Measurements from ENCODE around the gene DCLK2. TPM values are rescaled to one million over a fixed set of nuclear protein-coding genes. Genes with fewer than 3 reads are reported as not detected.

The DCLK2 gene
- total and polyA plus RNA-seq, 2 of the 8 experiments (the other 6 are each of a cell fraction or from before 2014, with no cell fraction given): 0.32 to 0.37 TPM

- no peak overlapping the region for H2BK120ac ChIP-seq (replicated peaks; ENCODE audit: low read depth, low read length)
- H3K9ac ChIP-seq (replicated peaks in 1 of 4; ENCODE audit: extremely low read depth in 1 of 4, low read depth in 3 of 4, low read length in 3 of 4): no peak overlapping the region
- no peak overlapping the region for H2AFZ ChIP-seq (ENCODE audit: low read length)
- no peak overlapping the region for H3K23ac ChIP-seq (ENCODE audit: insufficient read length)
- H2AK5ac ChIP-seq (ENCODE audit: low read depth, low read length): no peak overlapping the region
- H3K79me2 ChIP-seq (ENCODE audit: control insufficient read depth in 1 of 2, insufficient read depth in 2 of 2, low read length in 2 of 2): no peaks in the 10 kb centered on the region
- H4K8ac ChIP-seq (ENCODE audit: extremely low read depth, insufficient read depth, low read length): no peak overlapping the region
- FAIRE-seq (no peak), DNase-seq (ENCODE audit: low read depth in 1 of 2, low spot score in 2 of 2) (no peak)
- H4K20me1 ChIP-seq (replicated peaks in 1 of 2; ENCODE audit: control insufficient read depth in 1 of 2, insufficient read depth in 2 of 2, low read length in 2 of 2): no peaks in the 10 kb centered on the region
- no peak overlapping the region for H3K18ac ChIP-seq (ENCODE audit: extremely low read depth, low read length)
- H3K14ac ChIP-seq (ENCODE audit: insufficient read length): no peak overlapping the region
- no peak overlapping the region for H2BK15ac ChIP-seq (ENCODE audit: low read length)
- TF ChIP-seq RAD21 (IDR thresholded peaks at IDR 0.05 in 1 of 2, conservative IDR thresholded peaks at IDR 0.05 in 1 of 2; ENCODE audit: low read depth in 2 of 2, low read length in 2 of 2) (peak; percentile 52 to 63), CTCF (IDR thresholded peaks at IDR 0.05; ENCODE audit: control extremely low read depth in 1 of 3, insufficient read depth in 1 of 3, low read depth in 1 of 3, low read length in 3 of 3) (peak in 2 of 3 experiments; percentile 31 to 38; a peak in 3 of 4 replicates), SAP30 (IDR thresholded peaks at IDR 0.05; ENCODE audit: insufficient read depth, insufficient replicate concordance, low read length) (no peak), POLR2AphosphoS5 (IDR thresholded peaks at IDR 0.05; ENCODE audit: low read depth, low read length) (no peak), HDAC6 (IDR thresholded peaks at IDR 0.05; ENCODE audit: low read depth, low read length) (no peak)
- 76% methylated on average over 5 of the region's 5 CpGs; no CpG with 5 or more reads in 1 of the 2 experiments for WGBS, 2 experiments (ENCODE audit: extremely low coverage in 1 of 2, insufficient coverage in 1 of 2, insufficient read length in 1 of 2, insufficient replicate concordance in 2 of 2, low coverage in 1 of 2, low lambda C conversion rate in 2 of 2, missing lambda C conversion rate in 1 of 2)
- H3K79me1 ChIP-seq (ENCODE audit: low read depth, low read length): no peaks in the 10 kb centered on the region
- H3K23me2 ChIP-seq (ENCODE audit: low read depth, low read length): no peaks in the 10 kb centered on the region
- H3K4me3 ChIP-seq (ENCODE audit: extremely low read depth in 1 of 4, insufficient read depth in 2 of 4, low read depth in 3 of 4, low read length in 4 of 4): no peak overlapping the region
- H3K36me3 ChIP-seq (ENCODE audit: control insufficient read depth in 2 of 4, insufficient read depth in 4 of 4, low read length in 3 of 4): no peaks in the 10 kb centered on the region
- ChIA-PET CTCF (ENCODE audit: partially characterized antibody) (interaction anchor here (0.6 to 1.7 kb wide), 4 partner anchors 18 to 226 kb away, joined by 3 to 5 read pairs (median 3); no protein-coding TSS in a partner anchor), POLR2A (ENCODE audit: partially characterized antibody) (no interaction called here)
- H2BK20ac ChIP-seq (ENCODE audit: low read length): no peak overlapping the region
- no peaks in the 10 kb centered on the region for H3K9me3 ChIP-seq (ENCODE audit: insufficient read depth in 2 of 2, low read depth in 1 of 2, low read length in 1 of 2)
- H4K91ac ChIP-seq (replicated peaks; ENCODE audit: insufficient read length, low read length): no peak overlapping the region
- H3K4me2 ChIP-seq (ENCODE audit: insufficient read depth in 1 of 2, low read depth in 2 of 2, low read length in 2 of 2): no peak overlapping the region
- H3K4ac ChIP-seq (replicated peaks; ENCODE audit: insufficient read length, low read depth, low read length): no peak overlapping the region
- peaks cover 1 to 8% (median 2%) of the 10 kb centered on the region in 4 experiments; a peak in 3 of 7 replicates for H3K4me1 ChIP-seq (replicated peaks in 1 of 4; ENCODE audit: control insufficient read depth in 3 of 4, insufficient read depth in 4 of 4, low read length in 3 of 4)
- H3K27me3 ChIP-seq (replicated peaks in 1 of 4; ENCODE audit: control insufficient read depth in 3 of 4, extremely low read depth in 1 of 4, insufficient read depth in 3 of 4, low read length in 3 of 4): no peaks in the 10 kb centered on the region
- no peak overlapping the region for H2BK12ac ChIP-seq (ENCODE audit: low read depth, low read length)
- H3K56ac ChIP-seq (replicated peaks; ENCODE audit: insufficient read length, low read depth, low read length): no peak overlapping the region
- H2BK5ac ChIP-seq (ENCODE audit: low read depth, low read length): no peak overlapping the region
- no peak overlapping the region for H4K5ac ChIP-seq (ENCODE audit: insufficient read length, low read depth, low read length)
- H3K27ac ChIP-seq (ENCODE audit: low read depth, low read length): no peak overlapping the region
These were observed 157.1 kb downstream of the DCLK2 start for GRCh38 chr4:150235317-150235716.
